ENCODE measurements around the gene GABRB1.

- TF ChIP-seq, protein P1, sequence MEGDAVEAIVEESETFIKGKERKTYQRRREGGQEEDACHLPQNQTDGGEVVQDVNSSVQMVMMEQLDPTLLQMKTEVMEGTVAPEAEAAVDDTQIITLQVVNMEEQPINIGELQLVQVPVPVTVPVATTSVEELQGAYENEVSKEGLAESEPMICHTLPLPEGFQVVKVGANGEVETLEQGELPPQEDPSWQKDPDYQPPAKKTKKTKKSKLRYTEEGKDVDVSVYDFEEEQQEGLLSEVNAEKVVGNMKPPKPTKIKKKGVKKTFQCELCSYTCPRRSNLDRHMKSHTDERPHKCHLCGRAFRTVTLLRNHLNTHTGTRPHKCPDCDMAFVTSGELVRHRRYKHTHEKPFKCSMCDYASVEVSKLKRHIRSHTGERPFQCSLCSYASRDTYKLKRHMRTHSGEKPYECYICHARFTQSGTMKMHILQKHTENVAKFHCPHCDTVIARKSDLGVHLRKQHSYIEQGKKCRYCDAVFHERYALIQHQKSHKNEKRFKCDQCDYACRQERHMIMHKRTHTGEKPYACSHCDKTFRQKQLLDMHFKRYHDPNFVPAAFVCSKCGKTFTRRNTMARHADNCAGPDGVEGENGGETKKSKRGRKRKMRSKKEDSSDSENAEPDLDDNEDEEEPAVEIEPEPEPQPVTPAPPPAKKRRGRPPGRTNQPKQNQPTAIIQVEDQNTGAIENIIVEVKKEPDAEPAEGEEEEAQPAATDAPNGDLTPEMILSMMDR (conservative IDR thresholded peaks at IDR 0.05 in 1 of 2, IDR thresholded peaks at IDR 0.05 in 1 of 2; ENCODE audit: extremely low read depth in 1 of 2, insufficient read depth in 1 of 2, low read depth in 1 of 2, low read length in 2 of 2): no peak
- TF ChIP-seq EZH2 (IDR thresholded peaks at IDR 0.05; ENCODE audit: borderline replicate concordance, low read length): no peak
These were observed 182.6 kb downstream of the GABRB1 start for GRCh38 chr4:47213971-47214370.

Data from mammary epithelial cell (primary cell).